Measurements from ENCODE around the gene AMIGO1.

DNA sequence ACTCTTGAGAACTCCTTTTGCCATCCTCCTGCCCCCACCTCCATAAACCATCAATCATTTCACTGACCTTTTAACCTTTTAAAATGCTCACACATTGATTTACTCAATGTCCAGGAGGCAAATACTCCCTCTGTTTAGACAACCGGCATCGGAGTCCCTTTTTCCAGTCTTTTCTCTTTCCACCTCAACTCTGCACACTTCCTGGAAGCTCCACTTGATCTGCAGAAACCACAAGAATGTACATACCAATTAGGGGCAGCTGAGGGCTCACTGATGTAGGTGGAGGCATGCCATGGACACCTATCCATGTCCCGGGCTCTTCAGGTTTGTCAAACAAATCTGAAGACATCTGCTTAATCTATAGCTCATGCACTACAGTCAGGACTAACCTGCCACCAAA is 5.3 kb upstream of the AMIGO1 start:
- TF ChIP-seq, protein P1, sequence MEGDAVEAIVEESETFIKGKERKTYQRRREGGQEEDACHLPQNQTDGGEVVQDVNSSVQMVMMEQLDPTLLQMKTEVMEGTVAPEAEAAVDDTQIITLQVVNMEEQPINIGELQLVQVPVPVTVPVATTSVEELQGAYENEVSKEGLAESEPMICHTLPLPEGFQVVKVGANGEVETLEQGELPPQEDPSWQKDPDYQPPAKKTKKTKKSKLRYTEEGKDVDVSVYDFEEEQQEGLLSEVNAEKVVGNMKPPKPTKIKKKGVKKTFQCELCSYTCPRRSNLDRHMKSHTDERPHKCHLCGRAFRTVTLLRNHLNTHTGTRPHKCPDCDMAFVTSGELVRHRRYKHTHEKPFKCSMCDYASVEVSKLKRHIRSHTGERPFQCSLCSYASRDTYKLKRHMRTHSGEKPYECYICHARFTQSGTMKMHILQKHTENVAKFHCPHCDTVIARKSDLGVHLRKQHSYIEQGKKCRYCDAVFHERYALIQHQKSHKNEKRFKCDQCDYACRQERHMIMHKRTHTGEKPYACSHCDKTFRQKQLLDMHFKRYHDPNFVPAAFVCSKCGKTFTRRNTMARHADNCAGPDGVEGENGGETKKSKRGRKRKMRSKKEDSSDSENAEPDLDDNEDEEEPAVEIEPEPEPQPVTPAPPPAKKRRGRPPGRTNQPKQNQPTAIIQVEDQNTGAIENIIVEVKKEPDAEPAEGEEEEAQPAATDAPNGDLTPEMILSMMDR (conservative IDR thresholded peaks at IDR 0.05; ENCODE audit: low read length) = no peak
- TF ChIP-seq EZH2phosphoT487 (IDR thresholded peaks at IDR 0.05; ENCODE audit: borderline replicate concordance) = no peak

All from Loucy (cell line).